HFF-Myc (cell line): ENCODE data around the gene CCER1.

ENCODE experiments used
- DNase-seq: peaks from one replicate; pipeline ENCODE4 v3.0.0-alpha.2; 2011; ENCODE audit warnings: low read depth; ENCODE audit errors: extremely low read depth
- H3K4me3 ChIP-seq: replicated peaks from 2 replicates; pipeline ENCODE4 v1.5.1; 2011; ENCODE audit warnings: low read depth, mild to moderate bottlenecking, control low read depth, low read length
- CTCF ChIP-seq: IDR thresholded peaks from 2 replicates; pipeline ENCODE4 v1.5.1; 2012; ENCODE audit warnings: mild to moderate bottlenecking, low read depth, low read length, control low read depth; ENCODE audit errors: missing control alignments

The CCER1 gene

GRCh38 chr12:90979019-90979418 lies 24.0 kb upstream of the CCER1 start:
- TF ChIP-seq CTCF, result no peak
- H3K4me3 ChIP-seq, result no peak overlapping the region
- DNase-seq, result no peak

GRCh38 chr12:90978117-90978770 lies 23.3 kb upstream of the CCER1 start:
- no peak overlapping the region for H3K4me3 ChIP-seq
- peak; percentile 86 for DNase-seq
- peak; percentile 54 for TF ChIP-seq CTCF

GRCh38 chr12:90977224-90977623 lies 22.2 kb upstream of the CCER1 start:
- no peak for DNase-seq
- no peak overlapping the region for H3K4me3 ChIP-seq
- no peak for TF ChIP-seq CTCF

GRCh38 chr12:90974286-90974685 lies 19.3 kb upstream of the CCER1 start:
- no peak for DNase-seq
- TF ChIP-seq CTCF, result no peak
- no peak overlapping the region for H3K4me3 ChIP-seq

GRCh38 chr12:90972226-90972625 lies 17.2 kb upstream of the CCER1 start:
- DNase-seq, result no peak
- H3K4me3 ChIP-seq, result no peak overlapping the region
- TF ChIP-seq CTCF, result no peak

- no peak for DNase-seq
- no peak overlapping the region for H3K4me3 ChIP-seq
- TF ChIP-seq CTCF, result no peak
Measured at GRCh38 chr12:90970911-90971310, 15.9 kb upstream of the CCER1 start.

- no peak for DNase-seq
- H3K4me3 ChIP-seq, result no peak overlapping the region
Measured at GRCh38 chr12:90970471-90970870, 15.5 kb upstream of the CCER1 start.

More at GRCh38 chr12:90970471-90970870, 15.5 kb upstream of the CCER1 start:
- no peak for TF ChIP-seq CTCF
